Measurements from ENCODE around the gene SERINC2.

The SERINC2 gene

DNA sequence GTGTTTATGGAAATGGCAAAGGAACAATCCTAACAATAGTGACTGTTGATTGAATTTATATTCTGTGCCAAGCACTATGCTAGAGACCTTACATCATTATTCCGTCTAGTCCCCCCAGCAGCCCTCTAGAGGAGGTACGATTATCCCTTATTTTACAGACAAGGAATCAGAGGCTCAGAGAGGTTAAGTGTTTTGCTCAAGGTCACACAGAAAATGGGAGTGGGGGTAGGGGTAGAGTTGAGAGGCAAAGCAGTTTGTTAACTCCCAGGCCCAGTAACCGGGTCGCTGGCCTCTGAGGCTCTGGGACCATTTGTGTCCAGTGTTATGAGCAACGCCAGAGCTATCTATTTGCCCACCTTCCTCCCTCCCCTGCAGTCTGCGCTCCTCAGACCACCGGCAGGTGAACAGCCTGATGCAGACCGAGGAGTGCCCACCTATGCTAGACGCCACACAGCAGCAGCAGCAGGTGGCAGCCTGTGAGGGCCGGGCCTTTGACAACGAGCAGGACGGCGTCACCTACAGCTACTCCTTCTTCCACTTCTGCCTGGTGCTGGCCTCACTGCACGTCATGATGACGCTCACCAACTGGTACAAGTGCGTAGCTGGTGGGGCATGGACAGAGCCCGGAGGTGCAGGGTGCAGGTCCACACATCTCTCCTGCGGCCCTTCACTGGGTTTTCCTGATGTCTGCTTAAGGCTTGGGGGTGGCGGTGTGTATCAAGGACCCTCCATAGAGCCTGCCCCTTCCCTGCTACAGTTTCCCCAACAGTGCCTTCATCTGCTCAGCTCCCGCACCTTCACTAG lies 19.8 kb downstream of the SERINC2 start:
- DNase-seq (ENCODE audit: low read depth in 2 of 3, low spot score in 1 of 3): no peak

DNA sequence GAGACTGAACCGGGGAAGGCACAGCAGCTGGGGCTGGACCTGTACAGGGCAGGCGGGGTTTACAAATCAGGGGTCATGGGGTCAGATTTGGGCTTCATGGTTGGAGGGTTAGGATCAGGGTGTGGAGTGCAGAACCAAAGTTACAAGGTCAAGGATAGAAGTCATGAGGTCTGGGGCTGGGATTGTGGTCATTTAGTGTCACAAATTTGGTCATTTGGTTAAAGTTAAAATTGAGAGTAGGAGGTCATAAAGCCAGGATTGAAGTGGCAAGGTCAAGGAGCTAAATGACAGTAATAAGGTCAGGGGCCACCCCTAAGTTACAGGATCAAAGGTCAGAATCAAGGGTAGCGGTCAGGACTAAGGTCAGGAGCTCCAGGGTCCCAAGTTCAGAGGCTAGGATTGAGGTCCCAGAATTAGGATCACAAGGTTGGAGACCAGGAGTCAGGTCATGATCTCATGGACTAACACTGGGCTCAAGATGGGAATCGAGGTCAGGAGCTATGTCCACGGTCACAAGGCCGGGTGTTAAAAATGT lies 20.4 kb downstream of the SERINC2 start:
- DNase-seq (ENCODE audit: low read depth in 2 of 3, low spot score in 1 of 3): no peak

- DNase-seq (ENCODE audit: low read depth in 2 of 3, low spot score in 1 of 3): no peak
Measured at GRCh38 chr1:31434101-31434871, 21.3 kb downstream of the SERINC2 start.

- DNase-seq (ENCODE audit: low read depth in 2 of 3, low spot score in 1 of 3): no peak
Measured at GRCh38 chr1:31434979-31435378, 22.0 kb downstream of the SERINC2 start.

- DNase-seq (ENCODE audit: low read depth in 2 of 3, low spot score in 1 of 3): no peak
Measured at GRCh38 chr1:31435471-31436409, 22.7 kb downstream of the SERINC2 start.

- no peak for DNase-seq (ENCODE audit: low read depth in 2 of 3, low spot score in 1 of 3)
Measured at GRCh38 chr1:31436596-31437432, 23.8 kb downstream of the SERINC2 start.

GRCh38 chr1:31437433-31438037 lies 24.5 kb downstream of the SERINC2 start:
- DNase-seq (ENCODE audit: low read depth in 2 of 3, low spot score in 1 of 3): no peak

- DNase-seq (ENCODE audit: low read depth in 2 of 3, low spot score in 1 of 3): no peak
Measured at GRCh38 chr1:31439276-31439675, 26.3 kb downstream of the SERINC2 start.

GRCh38 chr1:31441073-31441472 lies 28.1 kb downstream of the SERINC2 start:
- DNase-seq (ENCODE audit: low read depth in 2 of 3, low spot score in 1 of 3): no peak

DNA sequence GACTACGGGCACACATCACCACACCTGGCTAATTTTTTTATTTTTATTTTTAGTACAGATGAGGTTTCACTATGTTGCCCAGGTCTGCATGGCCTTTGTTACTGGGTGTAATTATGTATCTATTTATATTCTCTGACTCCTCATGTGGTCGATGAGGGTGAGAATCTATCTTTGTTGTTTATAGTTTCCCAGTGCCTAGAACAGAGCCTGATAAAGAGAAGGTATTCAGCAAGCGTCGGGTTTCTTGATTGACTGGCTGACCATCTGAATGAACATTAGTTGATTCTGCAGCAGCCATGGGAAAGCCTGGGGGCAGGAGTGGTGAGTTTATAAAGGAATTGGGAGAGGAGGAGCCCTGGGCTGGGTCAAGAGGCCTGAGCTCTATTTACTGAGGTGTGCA lies 28.5 kb downstream of the SERINC2 start:
- no peak for DNase-seq (ENCODE audit: low read depth in 2 of 3, low spot score in 1 of 3)

GRCh38 chr1:31441970-31442647 lies 29.1 kb downstream of the SERINC2 start:
- DNase-seq (ENCODE audit: low read depth in 2 of 3, low spot score in 1 of 3): no peak

DNA sequence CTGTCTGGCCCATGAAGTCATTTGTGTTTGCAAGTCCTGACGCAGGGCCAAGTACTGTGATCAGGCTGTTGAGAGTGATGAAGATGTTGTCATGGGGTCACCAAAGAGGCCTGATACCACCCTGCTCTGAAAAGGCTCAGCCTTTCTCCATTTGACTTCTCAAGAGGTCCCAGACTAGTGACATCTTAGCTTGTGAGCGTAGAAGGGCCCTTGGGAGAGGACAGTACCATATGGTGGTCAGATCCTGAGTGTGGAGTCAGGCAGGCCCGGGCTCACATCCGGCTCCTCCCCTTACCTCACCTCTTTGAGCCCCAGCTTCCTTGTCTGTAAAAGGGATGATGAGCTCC lies 29.6 kb downstream of the SERINC2 start:
- no peak for DNase-seq (ENCODE audit: low read depth in 2 of 3, low spot score in 1 of 3)

- no peak for DNase-seq (ENCODE audit: low read depth in 2 of 3, low spot score in 1 of 3)
Measured at GRCh38 chr1:31443673-31444072, 30.7 kb downstream of the SERINC2 start.

GRCh38 chr1:31444725-31445448 lies 31.9 kb downstream of the SERINC2 start:
- DNase-seq (ENCODE audit: low read depth in 2 of 3, low spot score in 1 of 3): no peak

- DNase-seq (ENCODE audit: low read depth in 2 of 3, low spot score in 1 of 3): no peak
Measured at GRCh38 chr1:31445951-31446350, 32.9 kb downstream of the SERINC2 start.

DNA sequence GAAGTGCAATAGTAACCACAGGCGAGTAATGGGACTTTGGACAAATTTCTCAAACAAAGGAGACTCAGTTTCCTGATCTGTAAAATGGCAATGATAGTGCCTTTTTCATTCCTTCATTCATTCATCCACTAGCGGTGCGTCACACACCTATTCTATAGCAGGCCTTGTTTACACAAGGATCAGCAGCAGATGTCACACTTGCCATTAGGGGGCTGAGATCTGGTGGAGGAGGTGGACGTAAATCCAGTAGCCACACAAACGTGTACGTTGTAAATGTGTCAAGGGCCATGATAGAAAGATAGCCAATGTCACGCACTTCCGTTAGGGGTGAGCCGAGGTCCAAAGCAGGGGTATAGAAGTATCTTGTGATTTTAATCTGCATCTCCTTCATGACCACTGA lies 34.2 kb downstream of the SERINC2 start:
- no peak for DNase-seq (ENCODE audit: low read depth in 2 of 3, low spot score in 1 of 3)

- no peak for DNase-seq (ENCODE audit: low read depth in 2 of 3, low spot score in 1 of 3)
Measured at GRCh38 chr1:31453384-31454079, 40.5 kb downstream of the SERINC2 start.

GRCh38 chr1:31458287-31458896 lies 45.4 kb downstream of the SERINC2 start:
- DNase-seq (ENCODE audit: low read depth in 2 of 3, low spot score in 1 of 3): no peak
